OCI-LY7 (cell line): Measurements from ENCODE around the gene F2RL3. TPM values are rescaled to one million over a fixed set of nuclear protein-coding genes. Genes with fewer than 3 reads are reported as not detected.
"Not testable (repeated sequence)": the region's sequence is repeated elsewhere in the genome, so short reads cannot be mapped to it uniquely, and the experiment has no call there.

Source experiments
- BruUV-seq: library from RNA; stranded (reverse); fragments of 400-500 nt; replicated peaks from 2 replicates; lab custom pipeline; 2021; lab: Mats Ljungman, UMichigan
- CTCF ChIA-PET: fragments of 300-600 bp; sonication (Branson Sonifier 250); formaldehyde crosslinking; loops from one replicate; lab custom pipeline; 2022; ENCODE audit warnings: antibody characterized with exemption; ENCODE audit not compliant: unreplicated experiment; lab: Charles Lee
- POLR2A ChIA-PET: fragments of 300-600 bp; sonication (Branson Sonifier 250); formaldehyde crosslinking; loops from one replicate; lab custom pipeline; 2022; ENCODE audit warnings: antibody characterized with exemption; lab: Charles Lee
- DNase-seq: peaks from one replicate; pipeline ENCODE4 v3.0.0-alpha.2; 2015; ENCODE audit warnings: low spot score
- H2AFZ ChIP-seq: fragments of 200-600 bp; sonication (generic), shearing (Covaris generic); 2 replicates; pipeline ENCODE4 v1.6.1; 2014; ENCODE audit warnings: mild to moderate bottlenecking, antibody characterized with exemption, low read length, moderate library complexity
- H3K27ac ChIP-seq: fragments of 200-600 bp; sonication (generic); 2 replicates; pipeline ENCODE4 v1.5.1; 2014; ENCODE audit warnings: mixed run types, low read depth, mild to moderate bottlenecking, moderate library complexity, low read length, inconsistent platforms; ENCODE audit not compliant: poor library complexity, severe bottlenecking
- H3K36me3 ChIP-seq: fragments of 200-600 bp; sonication (generic); 2 replicates; pipeline ENCODE4 v1.6.1; 2014; ENCODE audit warnings: mild to moderate bottlenecking, antibody characterized with exemption, low read length, moderate library complexity, mixed read lengths; ENCODE audit not compliant: insufficient read depth
- H3K4me1 ChIP-seq: fragments of 200-600 bp; sonication (generic); 2 replicates; pipeline ENCODE4 v1.5.1; 2014; ENCODE audit warnings: mild to moderate bottlenecking, low read length; ENCODE audit not compliant: insufficient read depth, poor library complexity, severe bottlenecking
- H3K4me2 ChIP-seq: fragments of 200-600 bp; sonication (generic); 2 replicates; pipeline ENCODE4 v1.6.1; 2014; ENCODE audit warnings: mild to moderate bottlenecking, low read length
- H3K4me3 ChIP-seq: fragments of 200-600 bp; sonication (generic); 2 replicates; pipeline ENCODE4 v1.5.1; 2014; ENCODE audit warnings: mild to moderate bottlenecking, low read depth, low read length; ENCODE audit not compliant: poor library complexity, severe bottlenecking
- H3K79me2 ChIP-seq: fragments of 200-600 bp; sonication (generic); 2 replicates; pipeline ENCODE4 v1.6.1; 2016; ENCODE audit warnings: low read depth, mild to moderate bottlenecking, low read length, moderate library complexity, mixed read lengths; ENCODE audit not compliant: insufficient read depth
- H3K9me2 ChIP-seq: fragments of 200-600 bp; sonication (generic); 2 replicates; pipeline ENCODE4 v1.6.1; 2016; ENCODE audit warnings: mild to moderate bottlenecking, low read length, mixed read lengths; ENCODE audit not compliant: insufficient read depth
- H3K9me3 ChIP-seq: fragments of 200-600 bp; sonication (generic); 2 replicates; pipeline ENCODE4 v1.6.1; 2014; ENCODE audit warnings: mild to moderate bottlenecking, mixed run types, low read length, mixed read lengths
- H4K20me1 ChIP-seq: fragments of 200-600 bp; sonication (generic); 2 replicates; pipeline ENCODE4 v1.6.1; 2014; ENCODE audit warnings: mild to moderate bottlenecking, antibody characterized with exemption, low read length, moderate library complexity, mixed read lengths; ENCODE audit not compliant: insufficient read depth
- EZH2phosphoT487 ChIP-seq: fragments of 200-600 bp; sonication (generic); IDR thresholded peaks from 2 replicates; pipeline ENCODE4 v1.6.1; 2018; ENCODE audit warnings: low read depth, borderline replicate concordance, mild to moderate bottlenecking, mixed run types, antibody characterized with exemption, low read length, moderate library complexity, mixed read lengths
- intact Hi-C: fragments of 100-400 bp; cut with micrococcal nuclease; formaldehyde crosslinking; loops from one replicate; pipeline ENCODE4 v1.10.0; 2022; ENCODE audit not compliant: unreplicated experiment
- total RNA-seq, 2 experiments: library from RNA; depleted of rRNA in 1 of 2; stranded (reverse); fragments of >200 nt in 1 of 2; shearing (Covaris generic) in 1 of 2; gene quantifications; 2 replicates each; pipeline ENCODE4 v1.2.3, GENCODE V29; 2014 to 2022
- TF ChIP-seq, protein P1 (sequence below): fragments of 200-600 bp; sonication (generic); conservative IDR thresholded peaks from 2 replicates; pipeline ENCODE4 v1.5.1; 2014; ENCODE audit warnings: mild to moderate bottlenecking, antibody characterized with exemption, low read length, moderate library complexity, mixed read lengths

The F2RL3 gene
- total RNA-seq, 2 experiments from 2014 or later = 0.10 TPM; not detected in 1

DNA sequence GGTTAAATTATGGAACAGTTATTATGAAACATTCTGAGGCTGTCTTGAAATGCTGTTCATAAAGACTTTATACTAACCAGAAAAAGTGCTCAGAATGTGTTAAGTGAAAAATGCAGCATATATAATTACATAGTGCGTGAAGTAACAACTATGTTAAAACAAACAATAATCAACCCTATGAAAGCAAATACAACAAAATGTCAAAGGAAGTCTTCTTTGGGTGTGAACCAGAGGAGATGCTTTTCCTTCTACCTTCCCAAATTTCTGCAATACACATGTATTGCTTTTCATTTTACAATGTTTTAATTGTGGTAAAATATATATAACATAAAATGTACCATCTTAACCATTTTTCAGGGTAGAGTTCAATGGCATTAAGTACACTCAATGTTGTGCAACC, 45.7 kb downstream of the F2RL3 start:
- Histone ChIP-seq H3K9me2 (no peaks in the 10 kb centered on the region), H3K4me3 (no peak overlapping the region), H3K4me2 (no peak overlapping the region), H3K36me3 (no peaks in the 10 kb centered on the region), H3K79me2 (no peaks in the 10 kb centered on the region), H4K20me1 (no peaks in the 10 kb centered on the region), H3K4me1 (no peaks in the 10 kb centered on the region), H3K9me3 (peaks cover 20% of the 10 kb centered on the region), H3K27ac (no peak overlapping the region), H2AFZ (no peak overlapping the region)
- DNase-seq = no peak
- TF ChIP-seq EZH2phosphoT487 = no peak
- TF ChIP-seq, protein P1, sequence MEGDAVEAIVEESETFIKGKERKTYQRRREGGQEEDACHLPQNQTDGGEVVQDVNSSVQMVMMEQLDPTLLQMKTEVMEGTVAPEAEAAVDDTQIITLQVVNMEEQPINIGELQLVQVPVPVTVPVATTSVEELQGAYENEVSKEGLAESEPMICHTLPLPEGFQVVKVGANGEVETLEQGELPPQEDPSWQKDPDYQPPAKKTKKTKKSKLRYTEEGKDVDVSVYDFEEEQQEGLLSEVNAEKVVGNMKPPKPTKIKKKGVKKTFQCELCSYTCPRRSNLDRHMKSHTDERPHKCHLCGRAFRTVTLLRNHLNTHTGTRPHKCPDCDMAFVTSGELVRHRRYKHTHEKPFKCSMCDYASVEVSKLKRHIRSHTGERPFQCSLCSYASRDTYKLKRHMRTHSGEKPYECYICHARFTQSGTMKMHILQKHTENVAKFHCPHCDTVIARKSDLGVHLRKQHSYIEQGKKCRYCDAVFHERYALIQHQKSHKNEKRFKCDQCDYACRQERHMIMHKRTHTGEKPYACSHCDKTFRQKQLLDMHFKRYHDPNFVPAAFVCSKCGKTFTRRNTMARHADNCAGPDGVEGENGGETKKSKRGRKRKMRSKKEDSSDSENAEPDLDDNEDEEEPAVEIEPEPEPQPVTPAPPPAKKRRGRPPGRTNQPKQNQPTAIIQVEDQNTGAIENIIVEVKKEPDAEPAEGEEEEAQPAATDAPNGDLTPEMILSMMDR = no peak
- BruUV-seq = no TSS peak
- ChIA-PET POLR2A (no interaction called here), CTCF (no interaction called here)
- intact Hi-C loops = no loop called here

DNA sequence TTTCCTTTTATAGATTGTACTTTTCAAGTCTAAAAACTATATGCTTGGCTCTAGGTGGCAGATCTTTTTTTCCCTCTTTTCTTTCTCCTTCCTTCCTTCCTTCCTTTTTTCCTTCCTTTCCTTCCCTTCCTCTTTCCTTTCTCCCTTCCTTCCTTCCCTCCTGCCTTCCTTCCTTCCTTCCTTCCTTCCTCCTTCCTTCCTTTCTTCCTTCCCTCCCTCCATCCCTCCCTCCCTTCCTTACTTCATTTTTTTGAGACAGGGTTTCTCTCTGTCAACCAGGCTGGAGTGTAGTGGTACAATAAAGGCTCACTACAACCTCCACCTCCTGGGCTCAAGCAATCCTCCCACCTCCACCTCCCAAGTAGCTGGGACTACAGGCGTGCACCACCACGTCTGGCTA, 48.1 kb downstream of the F2RL3 start:
- ChIA-PET CTCF (interaction anchor here (0.7 kb wide), 1 partner anchor 12 kb away, joined by 3 read pairs; no protein-coding TSS in a partner anchor), POLR2A (no interaction called here)
- BruUV-seq = no TSS peak
- no peaks in the 10 kb centered on the region for H3K36me3 ChIP-seq
- no peak overlapping the region for H3K4me2 ChIP-seq
- intact Hi-C loops = no loop called here
- TF ChIP-seq, protein P1 = no peak
- TF ChIP-seq EZH2phosphoT487 = no peak
- no peak overlapping the region for H2AFZ ChIP-seq
- H3K9me2 ChIP-seq = no peaks in the 10 kb centered on the region
- H3K9me3 ChIP-seq = peaks cover 20% of the 10 kb centered on the region
- no peaks in the 10 kb centered on the region for H4K20me1 ChIP-seq
- H3K4me3 ChIP-seq = no peak overlapping the region
- DNase-seq = no peak
- no peak overlapping the region for H3K27ac ChIP-seq
- H3K79me2 ChIP-seq = no peaks in the 10 kb centered on the region
- no peaks in the 10 kb centered on the region for H3K4me1 ChIP-seq

DNA sequence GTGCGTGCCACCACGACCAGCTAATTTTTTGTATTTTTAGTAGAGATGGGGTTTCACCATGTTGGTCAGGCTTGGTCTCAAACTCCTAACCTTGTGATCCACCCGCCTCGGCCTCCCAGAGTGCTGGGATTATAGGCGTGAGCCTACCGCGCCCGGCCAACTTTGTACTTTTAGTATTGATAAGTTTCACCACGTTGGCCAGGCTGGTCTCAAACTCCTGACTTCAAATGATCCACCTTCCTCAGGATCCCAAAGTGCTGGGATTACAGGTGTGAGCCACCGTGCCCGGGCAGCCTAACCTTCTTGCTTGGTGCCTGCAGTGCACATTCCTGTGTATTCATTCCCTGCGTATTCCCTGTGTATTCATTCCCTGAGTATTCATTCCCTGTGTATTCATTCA, 49.0 kb downstream of the F2RL3 start:
- H3K4me2 ChIP-seq, H3K4me1 ChIP-seq, H3K79me2 ChIP-seq, H3K27ac ChIP-seq, H3K36me3 ChIP-seq, intact Hi-C loops, H3K9me2 ChIP-seq, DNase-seq, H4K20me1 ChIP-seq, POLR2A ChIA-PET, BruUV-seq, CTCF ChIA-PET, H3K4me3 ChIP-seq, H2AFZ ChIP-seq: not testable (repeated sequence)
- H3K9me3 ChIP-seq = peaks cover 20% of the 10 kb centered on the region
